ENCODE measurements around the gene USP21. TPM values are rescaled to one million over a fixed set of nuclear protein-coding genes. Genes with fewer than 3 reads are reported as not detected.
A peak's percentile ranks its signal among the peaks of the same experiment; 100 is the strongest.

The USP21 gene
- total and polyA plus RNA-seq, 12 donors, result 8.8 to 24.0 (median 14.7) TPM

GRCh38 chr1:161196521-161197451, 37.5 kb downstream of the USP21 start:
- DNase-seq (peak; percentile 52 to 60), ATAC-seq (peak in 1 of 8 donors; percentile 1)
- H3K27ac ChIP-seq, result peak overlapping the region; percentile 80 to 100 (median 98)
- no peaks in the 10 kb centered on the region for H3K27me3 ChIP-seq
- peaks cover 0 to 49% (median 0%) of the 10 kb centered on the region in 9 donors for H3K36me3 ChIP-seq
- 66% methylated on average over 27 of the region's 27 CpGs for WGBS, 2 donors
- H3K4me3 ChIP-seq, result peak overlapping the region; percentile 28 to 67 (median 57)
- no peaks in the 10 kb centered on the region for H3K9me3 ChIP-seq
- intact Hi-C loops (cut with DNase I), result loop anchor here in 4 of 10 donors (10.0 kb wide), 1 partner anchor 188 kb away; no protein-coding TSS in a partner anchor
- H3K4me1 ChIP-seq, result peaks cover 35 to 97% (median 81%) of the 10 kb centered on the region in 9 donors
- no peak for TF ChIP-seq CTCF (IDR thresholded peaks at IDR 0.05)

- no peak for TF ChIP-seq CTCF (IDR thresholded peaks at IDR 0.05)
- Histone ChIP-seq H3K27ac (peak overlapping the region; percentile 80 to 100 (median 98)), H3K27me3 (no peaks in the 10 kb centered on the region), H3K4me1 (peaks cover 35 to 89% (median 79%) of the 10 kb centered on the region in 9 donors), H3K36me3 (peaks cover 0 to 40% (median 0%) of the 10 kb centered on the region in 9 donors), H3K9me3 (no peaks in the 10 kb centered on the region), H3K4me3 (peak overlapping the region; percentile 28 to 67 (median 57))
- DNase-seq (no peak), ATAC-seq (no peak)
- intact Hi-C loops (cut with DNase I), result loop anchor here in 4 of 10 donors (10.0 kb wide), 1 partner anchor 187 kb away; no protein-coding TSS in a partner anchor
- 57 to 61% methylated on average over 11 of the region's 11 CpGs for WGBS, 2 donors
Measured at GRCh38 chr1:161197560-161198193, 38.4 kb downstream of the USP21 start.

- Histone ChIP-seq H3K27ac (peak overlapping the region; percentile 80 to 100 (median 98)), H3K27me3 (no peaks in the 10 kb centered on the region), H3K9me3 (no peaks in the 10 kb centered on the region), H3K36me3 (peaks cover 0 to 35% (median 0%) of the 10 kb centered on the region in 9 donors), H3K4me3 (peak overlapping the region; percentile 28 to 67 (median 57)), H3K4me1 (peaks cover 41 to 89% (median 79%) of the 10 kb centered on the region in 9 donors)
- no peak for TF ChIP-seq CTCF (IDR thresholded peaks at IDR 0.05)
- DNase-seq, result peak in 1 of 2 donors; percentile 62
- WGBS, 2 donors, result 22 to 25% methylated on average over 20 of the region's 20 CpGs
- no peak for ATAC-seq
- intact Hi-C loops (cut with DNase I), result loop anchor here in 4 of 10 donors (10.0 kb wide), 1 partner anchor 186 kb away; no protein-coding TSS in a partner anchor
Measured at GRCh38 chr1:161198194-161198896, 39.0 kb downstream of the USP21 start.
